Chondrocyte (in vitro differentiated cells): ENCODE data around the gene CA7. TPM values are rescaled to one million over a fixed set of nuclear protein-coding genes. Genes with fewer than 3 reads are reported as not detected.

Experiments used
- DNase-seq: peaks from one replicate; pipeline ENCODE4 v3.0.0; 2021; ENCODE audit warnings: mixed read lengths, low spot score
- H3K27ac Mint-ChIP-seq: one replicate; pipeline ENCODE4 v1.8.0; 2021; ENCODE audit warnings: mild to moderate bottlenecking, moderate library complexity, mixed read lengths; ENCODE audit not compliant: unreplicated experiment
- H3K27me3 Mint-ChIP-seq: 2 replicates; pipeline ENCODE4 v1.8.0; 2021; ENCODE audit warnings: low read depth, mixed read lengths
- H3K36me3 Mint-ChIP-seq: 2 replicates; pipeline ENCODE4 v1.8.0; 2021; ENCODE audit warnings: low read depth, mixed read lengths
- H3K4me1 Mint-ChIP-seq: 2 replicates; pipeline ENCODE4 v1.8.0; 2021; ENCODE audit warnings: low read depth, mild to moderate bottlenecking, mixed read lengths
- H3K4me3 Mint-ChIP-seq: one replicate; pipeline ENCODE4 v1.8.0; 2021; ENCODE audit warnings: mild to moderate bottlenecking, moderate library complexity, mixed read lengths; ENCODE audit not compliant: unreplicated experiment
- H3K9me3 Mint-ChIP-seq: 2 replicates; pipeline ENCODE4 v1.8.0; 2021; ENCODE audit warnings: low read depth, mixed read lengths
- CTCF ChIP-seq: fragments of 200-600 bp; sonication (generic); IDR thresholded peaks from 2 replicates; pipeline ENCODE4 v1.5.0; 2021; ENCODE audit warnings: antibody characterized with exemption, mild to moderate bottlenecking, moderate library complexity
- total RNA-seq: library from RNA; stranded (reverse); gene quantifications from 3 replicates; pipeline ENCODE4 v1.2.1, GENCODE V29; 2021

Gene CA7
- total RNA-seq, 1 donor from 2014 or later = not detected

GRCh38 chr16:66809765-66810164 lies 34.4 kb upstream of the CA7 start:
- H3K4me3 Mint-ChIP-seq = no peak overlapping the region
- DNase-seq = no peak
- H3K36me3 Mint-ChIP-seq = peaks cover 23% of the 10 kb centered on the region
- H3K27me3 Mint-ChIP-seq = no peaks in the 10 kb centered on the region
- H3K27ac Mint-ChIP-seq = no peak overlapping the region
- H3K9me3 Mint-ChIP-seq = no peaks in the 10 kb centered on the region
- no peaks in the 10 kb centered on the region for H3K4me1 Mint-ChIP-seq
- TF ChIP-seq CTCF = no peak

GRCh38 chr16:66810391-66810790 lies 33.8 kb upstream of the CA7 start:
- DNase-seq = no peak
- no peaks in the 10 kb centered on the region for H3K4me1 Mint-ChIP-seq
- H3K27ac Mint-ChIP-seq = no peak overlapping the region
- no peak overlapping the region for H3K4me3 Mint-ChIP-seq
- no peaks in the 10 kb centered on the region for H3K27me3 Mint-ChIP-seq
- no peaks in the 10 kb centered on the region for H3K9me3 Mint-ChIP-seq
- peaks cover 20% of the 10 kb centered on the region for H3K36me3 Mint-ChIP-seq
- no peak for TF ChIP-seq CTCF

GRCh38 chr16:66811043-66811442 lies 33.2 kb upstream of the CA7 start:
- no peak overlapping the region for H3K4me3 Mint-ChIP-seq
- no peaks in the 10 kb centered on the region for H3K27me3 Mint-ChIP-seq
- H3K36me3 Mint-ChIP-seq = peaks cover 17% of the 10 kb centered on the region
- TF ChIP-seq CTCF = no peak
- no peaks in the 10 kb centered on the region for H3K4me1 Mint-ChIP-seq
- H3K27ac Mint-ChIP-seq = no peak overlapping the region
- no peaks in the 10 kb centered on the region for H3K9me3 Mint-ChIP-seq
- DNase-seq = no peak

GRCh38 chr16:66814734-66815133 lies 29.5 kb upstream of the CA7 start:
- Mint-ChIP-seq H3K4me1 (no peaks in the 10 kb centered on the region), H3K36me3 (peaks cover 23% of the 10 kb centered on the region), H3K27ac (no peak overlapping the region), H3K27me3 (no peaks in the 10 kb centered on the region), H3K9me3 (no peaks in the 10 kb centered on the region), H3K4me3 (no peak overlapping the region)
- no peak for DNase-seq
- TF ChIP-seq CTCF = no peak

- Mint-ChIP-seq H3K9me3 (no peaks in the 10 kb centered on the region), H3K27me3 (no peaks in the 10 kb centered on the region), H3K4me1 (peaks cover 5% of the 10 kb centered on the region), H3K4me3 (no peak overlapping the region), H3K27ac (no peak overlapping the region), H3K36me3 (peaks cover 26% of the 10 kb centered on the region)
- no peak for DNase-seq
- TF ChIP-seq CTCF = no peak
Measured at GRCh38 chr16:66824006-66824405, 20.2 kb upstream of the CA7 start.
